ENCODE measurements around the gene FHOD3.

FHOD3 gene

DNA sequence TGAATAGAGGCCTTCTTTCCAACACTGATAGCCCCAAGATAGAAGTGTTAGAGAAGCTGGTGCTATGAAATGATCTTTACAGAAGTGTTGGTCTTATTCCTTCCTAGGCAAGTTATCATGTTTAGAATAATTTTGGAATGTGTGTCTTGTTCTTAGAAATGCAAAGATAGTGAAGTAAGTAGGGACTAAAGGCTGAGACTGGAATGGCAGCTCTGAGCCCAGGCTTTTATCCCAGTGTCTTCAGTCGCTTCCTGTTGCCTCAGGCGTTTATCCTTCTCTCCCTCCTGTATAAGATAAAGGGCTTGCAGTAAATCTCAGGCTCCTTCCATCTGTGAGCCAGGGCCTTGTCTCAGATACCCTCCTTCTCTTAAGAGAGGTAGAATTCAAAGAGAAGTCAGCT lies 313.1 kb downstream of the FHOD3 start:
- no peak for DNase-seq (ENCODE audit: low spot score)
- in situ Hi-C loops (cut with MboI; ENCODE audit: low pct_unique_long_range_greater_than_20kb, low sequenced_read_pairs, unreplicated experiment), result no loop called here
- TF ChIP-seq, protein P1, sequence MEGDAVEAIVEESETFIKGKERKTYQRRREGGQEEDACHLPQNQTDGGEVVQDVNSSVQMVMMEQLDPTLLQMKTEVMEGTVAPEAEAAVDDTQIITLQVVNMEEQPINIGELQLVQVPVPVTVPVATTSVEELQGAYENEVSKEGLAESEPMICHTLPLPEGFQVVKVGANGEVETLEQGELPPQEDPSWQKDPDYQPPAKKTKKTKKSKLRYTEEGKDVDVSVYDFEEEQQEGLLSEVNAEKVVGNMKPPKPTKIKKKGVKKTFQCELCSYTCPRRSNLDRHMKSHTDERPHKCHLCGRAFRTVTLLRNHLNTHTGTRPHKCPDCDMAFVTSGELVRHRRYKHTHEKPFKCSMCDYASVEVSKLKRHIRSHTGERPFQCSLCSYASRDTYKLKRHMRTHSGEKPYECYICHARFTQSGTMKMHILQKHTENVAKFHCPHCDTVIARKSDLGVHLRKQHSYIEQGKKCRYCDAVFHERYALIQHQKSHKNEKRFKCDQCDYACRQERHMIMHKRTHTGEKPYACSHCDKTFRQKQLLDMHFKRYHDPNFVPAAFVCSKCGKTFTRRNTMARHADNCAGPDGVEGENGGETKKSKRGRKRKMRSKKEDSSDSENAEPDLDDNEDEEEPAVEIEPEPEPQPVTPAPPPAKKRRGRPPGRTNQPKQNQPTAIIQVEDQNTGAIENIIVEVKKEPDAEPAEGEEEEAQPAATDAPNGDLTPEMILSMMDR (IDR thresholded peaks at IDR 0.05; ENCODE audit: extremely low read depth, insufficient read depth, missing control alignments), result no peak

DNA sequence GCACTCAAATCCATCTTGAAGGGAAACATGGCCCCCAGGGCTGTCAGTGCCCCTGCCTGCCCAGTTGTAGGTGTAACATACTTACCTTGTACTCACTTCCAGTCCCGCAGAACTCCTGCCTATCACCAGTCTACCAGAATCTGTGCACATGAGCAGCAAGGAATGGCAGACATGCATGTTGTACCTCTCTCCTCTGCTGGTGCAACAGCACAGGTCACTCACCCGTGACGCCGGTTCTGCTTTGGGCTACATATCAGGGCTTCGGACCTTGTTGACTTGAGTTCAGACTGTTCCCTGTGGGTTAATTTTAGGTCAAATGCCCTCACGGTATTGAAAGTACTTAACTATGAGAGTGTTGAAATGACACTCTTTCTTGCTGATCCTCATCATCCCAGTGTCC lies 315.6 kb downstream of the FHOD3 start:
- no peak for DNase-seq (ENCODE audit: low spot score)
- in situ Hi-C loops (cut with MboI; ENCODE audit: low pct_unique_long_range_greater_than_20kb, low sequenced_read_pairs, unreplicated experiment), result no loop called here
- TF ChIP-seq, protein P1 (IDR thresholded peaks at IDR 0.05; ENCODE audit: extremely low read depth, insufficient read depth, missing control alignments), result no peak

DNA sequence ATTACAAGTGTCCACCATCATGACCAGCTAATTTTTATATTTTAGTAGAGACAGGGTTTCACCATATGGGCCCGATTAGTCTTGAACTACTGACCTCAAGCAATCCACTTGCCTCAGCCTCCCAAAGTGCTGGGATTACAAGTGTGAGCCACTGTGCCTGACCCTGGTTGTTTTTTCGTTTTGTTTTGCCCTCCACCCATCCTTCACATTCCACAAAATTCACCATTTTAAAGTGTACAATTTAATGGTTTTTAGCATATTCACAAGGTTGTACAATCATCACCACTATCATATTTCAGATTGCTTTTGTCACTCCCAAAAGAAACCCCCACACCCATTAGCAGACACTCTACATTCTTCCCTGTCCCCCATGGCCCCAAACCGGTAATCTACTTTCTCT lies 316.3 kb downstream of the FHOD3 start:
- in situ Hi-C loops (cut with MboI; ENCODE audit: low pct_unique_long_range_greater_than_20kb, low sequenced_read_pairs, unreplicated experiment), result no loop called here
- TF ChIP-seq, protein P1 (IDR thresholded peaks at IDR 0.05; ENCODE audit: extremely low read depth, insufficient read depth, missing control alignments), result no peak

DNA sequence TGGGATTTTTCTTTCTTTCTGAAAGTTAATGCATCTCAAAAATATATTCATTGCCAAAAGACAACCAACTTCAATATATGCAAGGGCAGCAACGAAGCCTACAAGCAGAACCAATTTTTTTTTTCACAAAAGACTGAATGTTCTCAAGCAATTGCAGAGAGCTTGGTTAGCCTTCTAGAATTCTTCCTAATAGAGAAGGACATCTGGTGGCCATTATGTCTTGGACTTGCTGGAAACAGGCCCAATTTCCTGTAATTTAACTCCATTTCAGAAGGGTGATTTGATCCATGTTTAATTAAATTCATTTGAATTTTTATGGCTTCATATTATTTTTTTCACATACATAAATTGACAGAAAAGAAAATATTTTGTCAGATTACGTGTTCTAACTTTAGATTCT lies 323.3 kb downstream of the FHOD3 start:
- TF ChIP-seq, protein P1 (IDR thresholded peaks at IDR 0.05; ENCODE audit: extremely low read depth, insufficient read depth, missing control alignments), result no peak
- DNase-seq (ENCODE audit: low spot score), result no peak
- in situ Hi-C loops (cut with MboI; ENCODE audit: low pct_unique_long_range_greater_than_20kb, low sequenced_read_pairs, unreplicated experiment), result no loop called here

More for the DNA sequence above, 316.3 kb downstream of the FHOD3 start:
- no peak for DNase-seq (ENCODE audit: low spot score)

DNA sequence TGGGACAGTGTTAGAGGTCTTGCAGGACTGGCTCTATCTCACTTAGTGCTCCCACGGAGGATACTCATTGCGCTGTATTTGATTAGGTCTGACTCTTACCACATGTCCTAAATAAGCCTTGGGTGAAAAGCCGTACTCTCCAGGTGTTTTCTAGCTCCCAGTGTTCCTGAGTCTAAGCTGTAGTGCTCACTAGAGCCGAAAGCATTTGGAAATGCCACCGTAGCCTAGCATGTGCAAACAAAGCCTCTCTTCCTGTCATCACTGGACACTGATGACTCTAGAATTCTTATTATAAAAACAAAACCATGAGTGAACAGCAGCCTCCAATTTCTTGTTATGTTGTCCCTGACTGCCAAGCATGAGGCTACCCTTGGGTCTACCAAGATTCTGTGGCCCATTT lies 325.1 kb downstream of the FHOD3 start:
- TF ChIP-seq, protein P1 (IDR thresholded peaks at IDR 0.05; ENCODE audit: extremely low read depth, insufficient read depth, missing control alignments), result no peak
- in situ Hi-C loops (cut with MboI; ENCODE audit: low pct_unique_long_range_greater_than_20kb, low sequenced_read_pairs, unreplicated experiment), result no loop called here
- no peak for DNase-seq (ENCODE audit: low spot score)

DNA sequence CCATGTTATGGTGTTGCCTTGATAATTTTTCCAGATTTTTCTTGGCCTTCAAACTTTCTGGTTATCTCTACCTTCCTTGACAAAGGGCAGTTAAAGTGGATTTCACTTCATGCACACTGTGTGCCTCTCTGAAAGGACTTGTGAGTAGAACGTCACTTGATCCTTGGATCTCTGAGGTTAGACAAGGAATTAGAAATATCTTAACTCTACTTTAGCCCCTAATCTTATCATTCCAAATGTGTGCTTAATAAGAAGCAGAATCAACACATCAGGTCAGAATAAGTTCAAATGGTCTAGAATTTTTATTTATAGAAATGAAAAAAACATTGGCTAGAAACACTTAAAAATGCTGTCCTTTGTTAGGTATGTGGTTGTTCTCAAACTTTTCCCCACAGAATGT lies 325.6 kb downstream of the FHOD3 start:
- TF ChIP-seq, protein P1 (IDR thresholded peaks at IDR 0.05; ENCODE audit: extremely low read depth, insufficient read depth, missing control alignments), result no peak
- DNase-seq (ENCODE audit: low spot score), result no peak
- in situ Hi-C loops (cut with MboI; ENCODE audit: low pct_unique_long_range_greater_than_20kb, low sequenced_read_pairs, unreplicated experiment), result no loop called here

DNA sequence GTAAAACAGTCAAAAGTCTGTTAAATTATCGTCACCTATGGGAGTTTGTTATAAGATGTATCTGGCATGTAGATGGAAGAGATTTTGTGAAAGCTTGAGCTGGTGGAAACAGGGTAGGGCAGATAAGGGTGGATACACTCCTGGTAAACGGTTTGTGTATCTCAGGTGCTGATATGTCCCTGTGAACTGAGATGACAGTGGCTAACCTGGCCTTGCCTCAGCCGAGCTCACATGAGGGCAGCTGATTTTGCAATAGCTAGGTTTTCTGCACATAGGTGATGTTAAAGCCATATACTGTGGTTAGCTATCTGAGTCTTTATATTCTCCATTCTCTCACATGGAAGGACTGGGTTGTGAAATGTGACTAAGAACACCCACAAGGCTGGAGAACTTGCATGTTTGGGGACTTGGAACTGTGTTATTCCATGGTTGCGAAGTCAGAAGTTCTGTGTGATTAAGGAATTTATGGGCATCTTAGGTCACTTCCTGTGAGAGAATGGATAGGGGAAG lies 326.2 kb downstream of the FHOD3 start:
- DNase-seq (ENCODE audit: low spot score), result no peak
- in situ Hi-C loops (cut with MboI; ENCODE audit: low pct_unique_long_range_greater_than_20kb, low sequenced_read_pairs, unreplicated experiment), result no loop called here
- TF ChIP-seq, protein P1 (IDR thresholded peaks at IDR 0.05; ENCODE audit: extremely low read depth, insufficient read depth, missing control alignments), result no peak
